GM12892 (cell line): ENCODE data around the gene KIAA1671.

ENCODE experiments used
- POLR2A ChIP-seq: IDR thresholded peaks from 2 replicates; pipeline ENCODE4 v1.6.1; 2011; ENCODE audit warnings: low read depth, low read length, control low read depth
- POLR2AphosphoS5 ChIP-seq: IDR thresholded peaks from 2 replicates; pipeline ENCODE4 v1.6.1; 2011; ENCODE audit warnings: low read depth, low read length, control low read depth

- TF ChIP-seq POLR2A (no peak), POLR2AphosphoS5 (no peak)
Observed at GRCh38 chr22:25053153-25053805, 100.8 kb downstream of the KIAA1671 start.
